ENCODE data around the gene CAMTA1. TPM values are rescaled to one million over a fixed set of nuclear protein-coding genes. Genes with fewer than 3 reads are reported as not detected.
A peak's percentile ranks its signal among the peaks of the same experiment; 100 is the strongest.

Gene CAMTA1
- total RNA-seq, 1 donor from 2014 or later: 268 TPM

GRCh38 chr1:6996866-6997265, 211.6 kb downstream of the CAMTA1 start:
- Histone ChIP-seq H3K9ac (no peak overlapping the region), H4K20me1 (ENCODE audit: low read depth) (no peaks in the 10 kb centered on the region), H2AFZ (replicated peaks) (no peak overlapping the region), H3K36me3 (no peaks in the 10 kb centered on the region), H3K27ac (no peak overlapping the region), H3K4me3 (no peak overlapping the region), H3K4me1 (peaks cover 20% of the 10 kb centered on the region), H3F3A (ENCODE audit: low read depth) (no peaks in the 10 kb centered on the region), H3K27me3 (no peaks in the 10 kb centered on the region), H3K4me2 (no peak overlapping the region), H3K79me2 (ENCODE audit: low read depth) (no peaks in the 10 kb centered on the region), H3K9me3 (ENCODE audit: low read depth) (no peaks in the 10 kb centered on the region)
- peaks cover 4% of the 10 kb centered on the region for H3K4me1 Mint-ChIP-seq
- peaks cover 3% of the 10 kb centered on the region for H3K27me3 Mint-ChIP-seq (ENCODE audit: insufficient read depth, low read depth)
- H3K9me3 Mint-ChIP-seq: peaks cover 9% of the 10 kb centered on the region
- no peak overlapping the region for H3K27ac Mint-ChIP-seq
- TF ChIP-seq, protein P1, sequence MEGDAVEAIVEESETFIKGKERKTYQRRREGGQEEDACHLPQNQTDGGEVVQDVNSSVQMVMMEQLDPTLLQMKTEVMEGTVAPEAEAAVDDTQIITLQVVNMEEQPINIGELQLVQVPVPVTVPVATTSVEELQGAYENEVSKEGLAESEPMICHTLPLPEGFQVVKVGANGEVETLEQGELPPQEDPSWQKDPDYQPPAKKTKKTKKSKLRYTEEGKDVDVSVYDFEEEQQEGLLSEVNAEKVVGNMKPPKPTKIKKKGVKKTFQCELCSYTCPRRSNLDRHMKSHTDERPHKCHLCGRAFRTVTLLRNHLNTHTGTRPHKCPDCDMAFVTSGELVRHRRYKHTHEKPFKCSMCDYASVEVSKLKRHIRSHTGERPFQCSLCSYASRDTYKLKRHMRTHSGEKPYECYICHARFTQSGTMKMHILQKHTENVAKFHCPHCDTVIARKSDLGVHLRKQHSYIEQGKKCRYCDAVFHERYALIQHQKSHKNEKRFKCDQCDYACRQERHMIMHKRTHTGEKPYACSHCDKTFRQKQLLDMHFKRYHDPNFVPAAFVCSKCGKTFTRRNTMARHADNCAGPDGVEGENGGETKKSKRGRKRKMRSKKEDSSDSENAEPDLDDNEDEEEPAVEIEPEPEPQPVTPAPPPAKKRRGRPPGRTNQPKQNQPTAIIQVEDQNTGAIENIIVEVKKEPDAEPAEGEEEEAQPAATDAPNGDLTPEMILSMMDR (IDR thresholded peaks at IDR 0.05): no peak
- TF ChIP-seq EZH2 (IDR thresholded peaks at IDR 0.05): no peak
- TF ChIP-seq EZH2phosphoT487 (IDR thresholded peaks at IDR 0.05): no peak
- H3K36me3 Mint-ChIP-seq: no peaks in the 10 kb centered on the region
- H3K4me3 Mint-ChIP-seq: no peak overlapping the region
- no peak for DNase-seq (ENCODE audit: low spot score)

DNA sequence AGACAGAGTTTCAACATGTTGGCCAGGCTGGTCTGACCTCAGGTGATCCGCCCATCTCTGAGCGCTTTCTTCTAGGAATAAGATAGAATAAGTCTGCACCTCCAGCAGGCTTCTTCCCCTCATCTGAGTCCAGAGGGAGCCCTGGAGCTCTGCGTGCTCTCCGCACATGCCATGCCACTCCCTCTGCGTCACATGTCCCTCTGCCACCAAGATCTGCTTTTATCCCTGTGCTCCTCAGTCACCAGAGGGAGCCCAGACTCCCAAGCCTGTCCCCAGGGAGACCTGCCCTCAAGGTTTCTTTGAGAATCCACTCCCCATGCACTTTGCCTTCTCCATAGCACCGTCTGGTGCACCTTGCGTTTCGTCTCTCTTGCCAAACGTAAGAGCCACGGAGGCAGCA, 213.0 kb downstream of the CAMTA1 start:
- TF ChIP-seq EZH2 (IDR thresholded peaks at IDR 0.05) (no peak), EZH2phosphoT487 (IDR thresholded peaks at IDR 0.05) (no peak)
- TF ChIP-seq, protein P1 (IDR thresholded peaks at IDR 0.05): no peak
- no peaks in the 10 kb centered on the region for H3K36me3 ChIP-seq
- Mint-ChIP-seq H3K4me3 (no peak overlapping the region), H3K4me1 (peaks cover 4% of the 10 kb centered on the region), H3K27me3 (ENCODE audit: insufficient read depth, low read depth) (peaks cover 3% of the 10 kb centered on the region), H3K27ac (no peak overlapping the region), H3K9me3 (peaks cover 4% of the 10 kb centered on the region), H3K36me3 (no peaks in the 10 kb centered on the region)
- H3K4me1 ChIP-seq: peaks cover 13% of the 10 kb centered on the region
- H3K4me3 ChIP-seq: no peak overlapping the region
- no peak overlapping the region for H3K9ac ChIP-seq
- H3K27ac ChIP-seq: no peak overlapping the region
- DNase-seq (ENCODE audit: low spot score): peak; percentile 55
- no peaks in the 10 kb centered on the region for H3K79me2 ChIP-seq (ENCODE audit: low read depth)
- H2AFZ ChIP-seq (replicated peaks): no peak overlapping the region
- H3K27me3 ChIP-seq: no peaks in the 10 kb centered on the region
- no peaks in the 10 kb centered on the region for H3K9me3 ChIP-seq (ENCODE audit: low read depth)
- H3F3A ChIP-seq (ENCODE audit: low read depth): no peaks in the 10 kb centered on the region
- peaks cover 5% of the 10 kb centered on the region for H4K20me1 ChIP-seq (ENCODE audit: low read depth)
- H3K4me2 ChIP-seq: no peak overlapping the region

DNA sequence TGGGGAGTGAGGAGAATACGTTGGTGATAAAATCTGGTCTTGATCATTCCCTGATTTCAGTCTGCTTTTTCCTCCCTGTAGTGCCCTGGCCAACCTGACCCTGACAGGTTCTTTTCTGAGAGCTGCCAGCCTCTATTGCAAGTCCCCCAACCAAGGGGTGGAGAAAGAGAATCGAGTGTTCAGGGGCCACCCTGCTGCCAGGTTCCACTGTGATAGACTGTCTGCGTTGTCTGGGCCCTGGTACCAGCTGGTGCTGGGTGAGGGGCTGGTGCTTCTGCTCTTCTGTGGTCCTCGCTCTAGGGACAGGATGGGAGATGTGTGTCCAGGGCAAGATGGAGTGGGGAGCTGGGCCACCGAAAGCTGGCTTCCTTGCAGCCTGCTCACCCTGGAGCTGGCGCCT, 214.6 kb downstream of the CAMTA1 start:
- Histone ChIP-seq H2AFZ (replicated peaks) (no peak overlapping the region), H3K27me3 (no peaks in the 10 kb centered on the region), H3K4me2 (no peak overlapping the region), H3K27ac (no peak overlapping the region), H4K20me1 (ENCODE audit: low read depth) (peaks cover 5% of the 10 kb centered on the region), H3K4me1 (peaks cover 13% of the 10 kb centered on the region), H3F3A (ENCODE audit: low read depth) (no peaks in the 10 kb centered on the region), H3K36me3 (no peaks in the 10 kb centered on the region), H3K9ac (no peak overlapping the region), H3K9me3 (ENCODE audit: low read depth) (no peaks in the 10 kb centered on the region), H3K4me3 (no peak overlapping the region), H3K79me2 (ENCODE audit: low read depth) (no peaks in the 10 kb centered on the region)
- Mint-ChIP-seq H3K27ac (no peak overlapping the region), H3K9me3 (no peaks in the 10 kb centered on the region), H3K4me1 (peaks cover 4% of the 10 kb centered on the region), H3K4me3 (no peak overlapping the region), H3K36me3 (no peaks in the 10 kb centered on the region), H3K27me3 (ENCODE audit: insufficient read depth, low read depth) (peaks cover 3% of the 10 kb centered on the region)
- DNase-seq (ENCODE audit: low spot score): no peak
- TF ChIP-seq, protein P1 (IDR thresholded peaks at IDR 0.05): no peak
- TF ChIP-seq EZH2 (IDR thresholded peaks at IDR 0.05) (no peak), EZH2phosphoT487 (IDR thresholded peaks at IDR 0.05) (no peak)

All from neural progenitor cell (in vitro differentiated cells).